Endothelial cell (in vitro differentiated cells): ENCODE data around the gene SAMD15. TPM values are rescaled to one million over a fixed set of nuclear protein-coding genes. Genes with fewer than 3 reads are reported as not detected.

Experiments
- DNase-seq: peaks from one replicate; pipeline ENCODE4 v3.0.0; 2021; ENCODE audit warnings: low spot score
- H3K27ac Mint-ChIP-seq: one replicate; pipeline ENCODE4 v1.8.0; 2021; ENCODE audit warnings: mixed read lengths, inconsistent platforms; ENCODE audit not compliant: unreplicated experiment
- H3K27me3 Mint-ChIP-seq: one replicate; pipeline ENCODE4 v1.8.0; 2021; ENCODE audit warnings: mild to moderate bottlenecking, moderate library complexity, mixed read lengths, inconsistent platforms; ENCODE audit not compliant: unreplicated experiment
- H3K36me3 Mint-ChIP-seq: one replicate; pipeline ENCODE4 v1.8.0; 2021; ENCODE audit warnings: mild to moderate bottlenecking, low read depth, mixed read lengths, inconsistent platforms; ENCODE audit not compliant: unreplicated experiment
- H3K4me1 Mint-ChIP-seq: one replicate; pipeline ENCODE4 v1.8.0; 2021; ENCODE audit warnings: mild to moderate bottlenecking, mixed read lengths, inconsistent platforms; ENCODE audit not compliant: unreplicated experiment
- H3K4me3 Mint-ChIP-seq: one replicate; pipeline ENCODE4 v1.8.0; 2021; ENCODE audit warnings: mild to moderate bottlenecking, mixed read lengths, inconsistent platforms; ENCODE audit not compliant: unreplicated experiment
- H3K9me3 Mint-ChIP-seq: one replicate; pipeline ENCODE4 v1.8.0; 2021; ENCODE audit warnings: mixed read lengths, inconsistent platforms; ENCODE audit not compliant: unreplicated experiment
- total RNA-seq: library from RNA; stranded (reverse); fragmentation: NEBNext Ultra II Directional; extraction: Animal tissue kit (Norgen Biotek cat#: 25700); gene quantifications from one replicate; pipeline ENCODE4 v1.2.1, GENCODE V29; 2021; ENCODE audit not compliant: unreplicated experiment
- TF ChIP-seq, protein P1 (sequence below): fragments of 200-600 bp; sonication (generic); IDR thresholded peaks from one replicate; pipeline ENCODE4 v1.5.0; 2021; ENCODE audit warnings: antibody characterized with exemption; ENCODE audit not compliant: unreplicated experiment

Gene SAMD15
- total RNA-seq, 1 donor from 2014 or later: 1.7 TPM

- Mint-ChIP-seq H3K4me3 (no peak overlapping the region), H3K36me3 (peaks cover 65% of the 10 kb centered on the region), H3K4me1 (no peaks in the 10 kb centered on the region), H3K27me3 (no peaks in the 10 kb centered on the region), H3K9me3 (no peaks in the 10 kb centered on the region), H3K27ac (no peak overlapping the region)
- DNase-seq: no peak
- TF ChIP-seq, protein P1, sequence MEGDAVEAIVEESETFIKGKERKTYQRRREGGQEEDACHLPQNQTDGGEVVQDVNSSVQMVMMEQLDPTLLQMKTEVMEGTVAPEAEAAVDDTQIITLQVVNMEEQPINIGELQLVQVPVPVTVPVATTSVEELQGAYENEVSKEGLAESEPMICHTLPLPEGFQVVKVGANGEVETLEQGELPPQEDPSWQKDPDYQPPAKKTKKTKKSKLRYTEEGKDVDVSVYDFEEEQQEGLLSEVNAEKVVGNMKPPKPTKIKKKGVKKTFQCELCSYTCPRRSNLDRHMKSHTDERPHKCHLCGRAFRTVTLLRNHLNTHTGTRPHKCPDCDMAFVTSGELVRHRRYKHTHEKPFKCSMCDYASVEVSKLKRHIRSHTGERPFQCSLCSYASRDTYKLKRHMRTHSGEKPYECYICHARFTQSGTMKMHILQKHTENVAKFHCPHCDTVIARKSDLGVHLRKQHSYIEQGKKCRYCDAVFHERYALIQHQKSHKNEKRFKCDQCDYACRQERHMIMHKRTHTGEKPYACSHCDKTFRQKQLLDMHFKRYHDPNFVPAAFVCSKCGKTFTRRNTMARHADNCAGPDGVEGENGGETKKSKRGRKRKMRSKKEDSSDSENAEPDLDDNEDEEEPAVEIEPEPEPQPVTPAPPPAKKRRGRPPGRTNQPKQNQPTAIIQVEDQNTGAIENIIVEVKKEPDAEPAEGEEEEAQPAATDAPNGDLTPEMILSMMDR: no peak
These were observed 47.7 kb downstream of the SAMD15 start for GRCh38 chr14:77424862-77425261.

DNA sequence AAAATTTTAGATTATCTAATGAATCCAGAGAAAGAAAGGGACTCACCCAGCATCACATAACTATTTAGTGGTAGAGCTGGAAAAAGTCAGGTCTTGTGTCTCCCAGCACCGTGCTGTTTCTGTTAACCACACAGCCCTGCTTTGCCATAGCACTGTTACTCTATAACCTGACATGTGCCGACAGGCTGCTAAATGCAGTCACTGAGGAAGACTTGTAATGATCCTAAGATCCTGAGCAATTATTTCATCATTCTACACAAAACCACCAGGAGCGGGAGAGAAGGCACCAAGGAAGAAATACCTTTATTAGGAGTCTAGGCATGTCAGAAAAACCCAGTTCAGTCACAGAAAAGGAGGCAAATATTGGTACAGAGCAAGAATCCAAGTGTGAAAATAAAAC, 49.2 kb downstream of the SAMD15 start:
- Mint-ChIP-seq H3K9me3 (no peaks in the 10 kb centered on the region), H3K36me3 (peaks cover 64% of the 10 kb centered on the region), H3K4me3 (no peak overlapping the region), H3K27me3 (no peaks in the 10 kb centered on the region), H3K27ac (no peak overlapping the region), H3K4me1 (no peaks in the 10 kb centered on the region)
- DNase-seq: no peak
- TF ChIP-seq, protein P1: no peak

- H3K4me1 Mint-ChIP-seq: peaks cover 9% of the 10 kb centered on the region
- TF ChIP-seq, protein P1: no peak
- H3K27ac Mint-ChIP-seq: peak overlapping the region; percentile 54
- H3K9me3 Mint-ChIP-seq: no peaks in the 10 kb centered on the region
- H3K36me3 Mint-ChIP-seq: peaks cover 22% of the 10 kb centered on the region
- H3K4me3 Mint-ChIP-seq: no peak overlapping the region
- DNase-seq: no peak
- peaks cover 1% of the 10 kb centered on the region for H3K27me3 Mint-ChIP-seq
These were observed 58.9 kb downstream of the SAMD15 start for GRCh38 chr14:77436042-77436441.

DNA sequence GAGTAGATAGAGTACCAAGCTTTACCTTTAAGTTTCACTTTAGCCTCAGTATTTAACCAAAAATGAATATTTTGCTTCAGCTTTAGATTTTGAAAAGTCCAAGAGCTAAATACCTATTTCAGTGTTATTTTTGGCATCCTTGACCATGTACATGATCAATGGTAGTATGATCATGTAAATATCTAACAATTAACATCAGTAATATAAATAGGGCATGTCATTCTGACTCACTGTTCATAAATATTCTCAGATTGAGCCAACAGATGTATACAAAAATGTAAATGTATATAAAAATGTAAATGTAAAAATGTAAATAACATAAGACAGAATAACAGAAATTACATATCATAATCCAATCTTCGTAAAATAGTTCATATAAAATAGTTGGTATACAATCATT, 61.4 kb downstream of the SAMD15 start:
- H3K4me1 Mint-ChIP-seq: peaks cover 9% of the 10 kb centered on the region
- H3K27me3 Mint-ChIP-seq: peaks cover 1% of the 10 kb centered on the region
- TF ChIP-seq, protein P1: no peak
- no peak overlapping the region for H3K4me3 Mint-ChIP-seq
- DNase-seq: no peak
- no peak overlapping the region for H3K27ac Mint-ChIP-seq
- H3K36me3 Mint-ChIP-seq: peaks cover 40% of the 10 kb centered on the region
- no peaks in the 10 kb centered on the region for H3K9me3 Mint-ChIP-seq

- TF ChIP-seq, protein P1: no peak
- peaks cover 1% of the 10 kb centered on the region for H3K27me3 Mint-ChIP-seq
- H3K4me1 Mint-ChIP-seq: peaks cover 9% of the 10 kb centered on the region
- H3K9me3 Mint-ChIP-seq: no peaks in the 10 kb centered on the region
- DNase-seq: no peak
- no peak overlapping the region for H3K27ac Mint-ChIP-seq
- peaks cover 35% of the 10 kb centered on the region for H3K36me3 Mint-ChIP-seq
- H3K4me3 Mint-ChIP-seq: no peak overlapping the region
These were observed 62.7 kb downstream of the SAMD15 start for GRCh38 chr14:77439861-77440260.

Other genes with a start within 250 kb of the SAMD15 start
- 12.0 TPM for gene ZDHHC22, start 235.6 kb upstream of the SAMD15 start, total RNA-seq
- gene TMEM63C, start 195.6 kb upstream of the SAMD15 start, total RNA-seq: 6.6 TPM
- gene NGB, start 106.2 kb upstream of the SAMD15 start, total RNA-seq: not detected
- gene POMT2, start 56.5 kb upstream of the SAMD15 start, total RNA-seq: 33.8 TPM
- 20.0 TPM for gene GSTZ1, start 56.3 kb upstream of the SAMD15 start, total RNA-seq
- gene TMED8, start 285 bp upstream of the SAMD15 start, total RNA-seq: 9.9 TPM
- 0.49 TPM for gene NOXRED1, start 46.1 kb downstream of the SAMD15 start, total RNA-seq
- 28.7 TPM for gene VIPAS39, start 80.2 kb downstream of the SAMD15 start, total RNA-seq
- gene AHSA1, start 80.7 kb downstream of the SAMD15 start, total RNA-seq: 74.7 TPM
- 0.21 TPM for gene ISM2, start 121.4 kb downstream of the SAMD15 start, total RNA-seq
- gene SPTLC2, start 239.3 kb downstream of the SAMD15 start, total RNA-seq: 63.6 TPM